Natural killer cell (primary cell): ENCODE measurements around the gene TMC5. TPM values are rescaled to one million over a fixed set of nuclear protein-coding genes. Genes with fewer than 3 reads are reported as not detected.

ENCODE experiments used
- ATAC-seq, 3 donors: fragments of 150-1000 bp in 2 of 3; fragments of 200-7000 bp in 1 of 3; cut with Tn5 transposase; 1 replicate in 1 of 3; 2 replicates in 2 of 3; pipeline ENCODE4 v1.10.0; 2021; ENCODE audit warnings: mild to moderate bottlenecking in 2 of 3, moderate library complexity in 2 of 3
- DNase-seq, 2 donors: peaks; one replicate each; pipeline versions ENCODE4 v3.0.0 to v3.0.0-alpha.2; 2013 to 2021; ENCODE audit warnings: mixed read lengths in 1 of 2
- H3K27ac ChIP-seq: one replicate; pipeline ENCODE4 v1.5.1; 2013; ENCODE audit warnings: mild to moderate bottlenecking, low read length
- H3K27me3 ChIP-seq: one replicate; pipeline ENCODE4 v1.6.1; 2013; ENCODE audit warnings: low read length; ENCODE audit not compliant: control insufficient read depth, insufficient read depth
- H3K36me3 ChIP-seq: one replicate; pipeline ENCODE4 v1.6.1; 2013; ENCODE audit warnings: low read length; ENCODE audit not compliant: control insufficient read depth, insufficient read depth
- H3K4me1 ChIP-seq: one replicate; pipeline ENCODE4 v1.6.1; 2013; ENCODE audit warnings: low read length; ENCODE audit not compliant: control insufficient read depth, insufficient read depth
- H3K4me3 ChIP-seq: one replicate; pipeline ENCODE4 v1.5.1; 2013; ENCODE audit warnings: low read length
- H3K9me3 ChIP-seq: one replicate; pipeline ENCODE4 v1.6.1; 2013; ENCODE audit warnings: low read length; ENCODE audit not compliant: control insufficient read depth, insufficient read depth
- H3K27ac Mint-ChIP-seq, 2 donors: one replicate each; pipeline ENCODE4 v1.8.0; 2022; ENCODE audit warnings: mild to moderate bottlenecking in 2 of 2, mixed read lengths in 2 of 2, moderate library complexity in 1 of 2
- H3K27me3 Mint-ChIP-seq, 2 donors: one replicate each; pipeline ENCODE4 v1.8.0; 2022; ENCODE audit warnings: low read depth in 2 of 2, mixed read lengths in 2 of 2
- H3K36me3 Mint-ChIP-seq: one replicate; pipeline ENCODE4 v1.8.0; 2022; ENCODE audit warnings: mixed read lengths
- H3K4me1 Mint-ChIP-seq, 2 donors: one replicate each; pipeline ENCODE4 v1.8.0; 2022; ENCODE audit warnings: mixed read lengths in 2 of 2
- H3K4me3 Mint-ChIP-seq: one replicate; pipeline ENCODE4 v1.8.0; 2022; ENCODE audit warnings: mild to moderate bottlenecking, moderate library complexity, mixed read lengths
- H3K9me3 Mint-ChIP-seq, 2 donors: one replicate each; pipeline ENCODE4 v1.8.0; 2022; ENCODE audit warnings: mixed read lengths in 2 of 2
- CTCF ChIP-seq: fragments of 200-600 bp; IDR thresholded peaks from one replicate; pipeline ENCODE4 v1.8.0; 2022; ENCODE audit warnings: antibody characterized with exemption
- WGBS: methylation state at CpG from one replicate; pipeline ENCODE4 v1.1.7; 2013; ENCODE audit warnings: missing lambda C conversion rate; ENCODE audit not compliant: insufficient coverage; 5-methylcytosine and 5-hydroxymethylcytosine counted together
- intact Hi-C: fragments of 100-400 bp; cut with micrococcal nuclease; formaldehyde crosslinking; loops from one replicate; pipeline ENCODE4 v1.14.2; 2022
- total RNA-seq, 4 donors: library from RNA; stranded (reverse); fragments of 120-200 nt in 1 of 4; gene quantifications; one replicate each; pipeline versions ENCODE4 v1.2.3 to v1.2.4, GENCODE V29; 2013 to 2022

Gene TMC5
- total RNA-seq, 3 donors from 2014 or later (not counting 1 experiment from before 2014, with no cell fraction given) = not detected

GRCh38 chr16:19418200-19418599, 517 bp downstream of the TMC5 start:
- no peaks in the 10 kb centered on the region for H3K9me3 Mint-ChIP-seq
- no peak for TF ChIP-seq CTCF
- H3K27ac Mint-ChIP-seq = no peak overlapping the region
- Histone ChIP-seq H3K9me3 (no peaks in the 10 kb centered on the region), H3K36me3 (no peaks in the 10 kb centered on the region), H3K4me3 (no peak overlapping the region), H3K27me3 (no peaks in the 10 kb centered on the region), H3K27ac (no peak overlapping the region), H3K4me1 (no peaks in the 10 kb centered on the region)
- intact Hi-C loops = no loop called here
- 78% methylated on average over 4 of the region's 4 CpGs for WGBS
- DNase-seq (no peak), ATAC-seq (no peak)
- H3K36me3 Mint-ChIP-seq = no peaks in the 10 kb centered on the region
- no peaks in the 10 kb centered on the region for H3K4me1 Mint-ChIP-seq
- H3K4me3 Mint-ChIP-seq = no peak overlapping the region
- peaks cover 3 to 16% of the 10 kb centered on the region in 2 donors for H3K27me3 Mint-ChIP-seq

- peaks cover 3 to 16% of the 10 kb centered on the region in 2 donors for H3K27me3 Mint-ChIP-seq
- TF ChIP-seq CTCF = no peak
- ATAC-seq = no peak
- H3K27me3 ChIP-seq = no peaks in the 10 kb centered on the region
- no peak overlapping the region for H3K27ac Mint-ChIP-seq
- no peaks in the 10 kb centered on the region for H3K9me3 ChIP-seq
- H3K36me3 Mint-ChIP-seq = no peaks in the 10 kb centered on the region
- no peak overlapping the region for H3K4me3 ChIP-seq
- H3K36me3 ChIP-seq = no peaks in the 10 kb centered on the region
- H3K4me3 Mint-ChIP-seq = no peak overlapping the region
- H3K27ac ChIP-seq = no peak overlapping the region
- WGBS = 93% methylated on average over 9 of the region's 9 CpGs
- no peak for DNase-seq
- no peaks in the 10 kb centered on the region for H3K4me1 Mint-ChIP-seq
- H3K4me1 ChIP-seq = no peaks in the 10 kb centered on the region
- intact Hi-C loops = no loop called here
- H3K9me3 Mint-ChIP-seq = no peaks in the 10 kb centered on the region
Observed at GRCh38 chr16:19419698-19420075, 2.0 kb downstream of the TMC5 start.

GRCh38 chr16:19424478-19424877, 6.8 kb downstream of the TMC5 start:
- WGBS = 94% methylated on average over 8 of the region's 8 CpGs
- Mint-ChIP-seq H3K36me3 (no peaks in the 10 kb centered on the region), H3K4me1 (no peaks in the 10 kb centered on the region), H3K4me3 (no peak overlapping the region), H3K9me3 (no peaks in the 10 kb centered on the region), H3K27me3 (no peaks in the 10 kb centered on the region), H3K27ac (no peak overlapping the region)
- Histone ChIP-seq H3K36me3 (no peaks in the 10 kb centered on the region), H3K4me3 (no peak overlapping the region), H3K9me3 (no peaks in the 10 kb centered on the region), H3K27ac (no peak overlapping the region), H3K4me1 (no peaks in the 10 kb centered on the region), H3K27me3 (no peaks in the 10 kb centered on the region)
- intact Hi-C loops = no loop called here
- no peak for DNase-seq
- no peak for ATAC-seq
- TF ChIP-seq CTCF = no peak

- intact Hi-C loops = no loop called here
Observed at GRCh38 chr16:19430345-19430744, 12.7 kb downstream of the TMC5 start.

More at GRCh38 chr16:19430345-19430744, 12.7 kb downstream of the TMC5 start:
- Mint-ChIP-seq H3K36me3 (no peaks in the 10 kb centered on the region), H3K27ac (no peak overlapping the region), H3K4me3 (no peak overlapping the region), H3K9me3 (peaks cover 0 to 4% of the 10 kb centered on the region in 2 donors), H3K27me3 (no peaks in the 10 kb centered on the region), H3K4me1 (no peaks in the 10 kb centered on the region)
- no peak for TF ChIP-seq CTCF
- Histone ChIP-seq H3K4me1 (no peaks in the 10 kb centered on the region), H3K4me3 (no peak overlapping the region), H3K27ac (no peak overlapping the region), H3K9me3 (no peaks in the 10 kb centered on the region), H3K36me3 (no peaks in the 10 kb centered on the region), H3K27me3 (no peaks in the 10 kb centered on the region)
- DNase-seq = no peak
- ATAC-seq = no peak
- 92% methylated on average over 2 of the region's 3 CpGs for WGBS
